Endothelial cell of umbilical vein (primary cell): ENCODE measurements around the gene RRM1. TPM values are rescaled to one million over a fixed set of nuclear protein-coding genes. Genes with fewer than 3 reads are reported as not detected.

Source experiments
- BruUV-seq: library from RNA; stranded (reverse); fragments of 400-500 nt; replicated peaks from 2 replicates; lab custom pipeline; 2021; lab: Mats Ljungman, UMichigan
- CTCF ChIA-PET: fragments of 300-600, 350-600 bp; sonication (Branson Sonifier 250); formaldehyde crosslinking; loops from one replicate; lab custom pipeline; 2021; ENCODE audit warnings: antibody characterized with exemption, inconsistent platforms; lab: Charles Lee
- POLR2A ChIA-PET: fragments of 300-600, 350-600 bp; sonication (Branson Sonifier 250); formaldehyde crosslinking; loops from one replicate; lab custom pipeline; 2021; ENCODE audit warnings: antibody characterized with exemption, inconsistent platforms; lab: Charles Lee
- DNase-seq: peaks from one replicate; pipeline ENCODE4 v3.0.0-alpha.2; 2011; ENCODE audit warnings: low read depth, low spot score
- FAIRE-seq: peaks from 2 replicates; lab custom pipeline; 2011; peaks lifted over from hg19 to GRCh38; lab: Jason Lieb, UNC
- H2AFZ ChIP-seq: 2 replicates; pipeline ENCODE4 v1.6.0; 2012; ENCODE audit warnings: low read depth, low read length, control low read depth, inconsistent platforms
- H3K27ac ChIP-seq: 2 replicates; pipeline ENCODE4 v1.5.1; 2011; ENCODE audit warnings: low read depth, mild to moderate bottlenecking, control low read depth, low read length, moderate library complexity; ENCODE audit not compliant: insufficient read depth
- H3K27me3 ChIP-seq, 2 experiments: 2 replicates each; pipeline versions ENCODE4 v1.6.0 to v1.6.1; 2011; ENCODE audit warnings: low read length in 2 of 2, mixed read lengths in 1 of 2; ENCODE audit not compliant: control insufficient read depth in 2 of 2, insufficient read depth in 2 of 2
- H3K36me3 ChIP-seq, 2 experiments: 2 replicates in 1 of 2; 3 replicates in 1 of 2; pipeline ENCODE4 v1.5.1; 2011; ENCODE audit warnings: low read length in 2 of 2, mild to moderate bottlenecking in 1 of 2, moderate library complexity in 1 of 2; ENCODE audit not compliant: control insufficient read depth in 2 of 2, insufficient read depth in 2 of 2; ENCODE audit errors: extremely low read depth in 1 of 2
- H3K4me1 ChIP-seq: 3 replicates; pipeline ENCODE4 v1.5.1; 2011; ENCODE audit warnings: mild to moderate bottlenecking, low read length; ENCODE audit not compliant: control insufficient read depth, insufficient read depth; ENCODE audit errors: extremely low read depth
- H3K4me2 ChIP-seq: 2 replicates; pipeline ENCODE4 v1.6.1; 2011; ENCODE audit warnings: low read length, control low read depth, mixed read lengths; ENCODE audit not compliant: insufficient read depth
- H3K4me3 ChIP-seq, 3 experiments: fragments of 200-600 bp in 1 of 3; sonication (generic), shearing (Covaris generic) in 1 of 3; replicated peaks in 1 of 3; 2 replicates each; pipeline ENCODE4 v1.5.1; 2011 to 2016; ENCODE audit warnings: control low read depth in 3 of 3, low read length in 3 of 3, mild to moderate bottlenecking in 2 of 3, inconsistent platforms in 1 of 3, low read depth in 1 of 3, moderate library complexity in 1 of 3; ENCODE audit not compliant: insufficient read depth in 1 of 3
- H3K79me2 ChIP-seq: 2 replicates; pipeline ENCODE4 v1.6.0; 2012; ENCODE audit warnings: low read length, inconsistent platforms; ENCODE audit not compliant: control insufficient read depth, insufficient read depth
- H3K9ac ChIP-seq: replicated peaks from 2 replicates; pipeline ENCODE3; 2011; ENCODE audit warnings: low read length, control low read depth; ENCODE audit not compliant: insufficient read depth; ENCODE audit errors: extremely low read depth
- H3K9me1 ChIP-seq: replicated peaks from 3 replicates; pipeline ENCODE4 v1.6.0; 2011; ENCODE audit warnings: mild to moderate bottlenecking, low read length; ENCODE audit not compliant: control insufficient read depth, insufficient read depth; ENCODE audit errors: extremely low read depth
- H3K9me3 ChIP-seq: replicated peaks from 2 replicates; pipeline ENCODE4 v1.5.1; 2012; ENCODE audit warnings: low read length, inconsistent platforms; ENCODE audit not compliant: control insufficient read depth, insufficient read depth
- H4K20me1 ChIP-seq: replicated peaks from 2 replicates; pipeline ENCODE3; 2011; ENCODE audit warnings: mild to moderate bottlenecking, low read length; ENCODE audit not compliant: control insufficient read depth, insufficient read depth; ENCODE audit errors: extremely low read depth
- CTCF ChIP-seq, 2 donors: IDR thresholded peaks; 1 replicate in 1 of 2; 2 replicates in 1 of 2; pipeline ENCODE4 v1.5.1; 2011; ENCODE audit warnings: low read length in 2 of 2, mild to moderate bottlenecking in 2 of 2, moderate library complexity in 2 of 2, control low read depth in 1 of 2, inconsistent platforms in 1 of 2, low read depth in 1 of 2; ENCODE audit not compliant: insufficient read depth in 1 of 2; ENCODE audit errors: extremely low read depth in 1 of 2
- EZH2 ChIP-seq: IDR thresholded peaks from 2 replicates; pipeline ENCODE4 v1.6.1; 2012; ENCODE audit warnings: borderline replicate concordance, low read depth, mild to moderate bottlenecking, moderate library complexity, low read length, inconsistent platforms; ENCODE audit not compliant: severe bottlenecking
- JUN ChIP-seq: IDR thresholded peaks from 2 replicates; pipeline ENCODE4 v1.6.1; 2011; ENCODE audit warnings: borderline replicate concordance, low read depth; ENCODE audit not compliant: insufficient read length, insufficient read depth
- POLR2A ChIP-seq: IDR thresholded peaks from 2 replicates; pipeline ENCODE4 v1.6.1; 2012; ENCODE audit warnings: low read depth, mild to moderate bottlenecking, control low read depth, low read length
- POLR2AphosphoS5 ChIP-seq: IDR thresholded peaks from 2 replicates; pipeline ENCODE4 v1.6.1; 2012; ENCODE audit warnings: low read depth, mild to moderate bottlenecking, control low read depth, low read length, moderate library complexity; ENCODE audit not compliant: insufficient read depth
- dilution Hi-C: fragments of 300-500 bp; cut with MboI; formaldehyde crosslinking; loops from one replicate; pipeline ENCODE4 v1.15.0; 2019; ENCODE audit warnings: low sequenced_read_pairs; ENCODE audit not compliant: extremely low pct_ligation_motif_present
- intact Hi-C: fragments of 100-400 bp; cut with micrococcal nuclease; formaldehyde crosslinking; loops from one replicate; pipeline ENCODE4 v1.10.0; 2022
- polyA plus RNA-seq, 4 experiments: library from polyadenylated mRNA; depleted of rRNA in 3 of 4; stranded (reverse) in 3 of 4; unstranded in 1 of 4; fragments of >200 nt; gene quantifications; 2 replicates each; pipeline versions ENCODE4 v1.2.1 to v1.2.3, GENCODE V29; 2011 to 2012; ENCODE audit warnings: missing spikeins in 1 of 4
- total RNA-seq: library from RNA; stranded (reverse); gene quantifications from 2 replicates; pipeline ENCODE4 v1.2.3, GENCODE V29; 2021

RRM1 gene
- total and polyA plus RNA-seq, 2 donors (not counting 3 experiments of a cell fraction or from before 2014, with no cell fraction given) = 55.3 to 112 TPM

- BruUV-seq = no TSS peak
- H3K36me3 ChIP-seq = no peaks in the 10 kb centered on the region
- peaks cover 0 to 3% of the 10 kb centered on the region in 2 experiments for H3K27me3 ChIP-seq
- no peaks in the 10 kb centered on the region for H3K4me1 ChIP-seq
- dilution Hi-C loops (no loop called here), intact Hi-C loops (loop anchor here (1.0 to 5.0 kb wide), 8 partner anchors 205 to 1195 kb away; partner anchors contain the start of genes OR51D1, OR51M1, TRIM21 and TRIM68)
- H3K9me3 ChIP-seq = no peaks in the 10 kb centered on the region
- H3K27ac ChIP-seq = peak overlapping the region; percentile 31
- POLR2A ChIA-PET = interaction anchor here (0.8 kb wide), 1 partner anchor 315 kb away, joined by 3 read pairs; no protein-coding TSS in a partner anchor
- TF ChIP-seq EZH2 (peak; percentile 32), POLR2AphosphoS5 (peak; percentile 34), JUN (no peak), CTCF (IDR thresholded peaks at IDR 0.05; ENCODE audit: extremely low read depth in 1 of 2, insufficient read depth in 1 of 2, low read depth in 1 of 2, low read length in 2 of 2) (peak; percentile 83 to 95), POLR2A (no peak)
- no peaks in the 10 kb centered on the region for H3K79me2 ChIP-seq
- DNase-seq (peak; percentile 83), FAIRE-seq (peak; percentile 83)
- H4K20me1 ChIP-seq = no peaks in the 10 kb centered on the region
- H3K4me2 ChIP-seq = peak overlapping the region; percentile 79
- peak overlapping the region; percentile 98 for H2AFZ ChIP-seq
- no peaks in the 10 kb centered on the region for H3K9me1 ChIP-seq
- peak overlapping the region; percentile 70 for H3K9ac ChIP-seq
- CTCF ChIA-PET = interaction anchor here (0.6 to 7.4 kb wide), 44 partner anchors 8 to 1177 kb away, joined by 3 to 255 read pairs (median 4); partner anchors contain the start of genes OR51D1, OR52K1, OR52M1 and STIM1
- H3K4me3 ChIP-seq = peak overlapping the region; percentile 52 to 65 (median 59)
Observed at GRCh38 chr11:4187055-4187988, 92.7 kb downstream of the RRM1 start.

Other genes with a start within 250 kb of the RRM1 start
- 30.9 and 32.7 TPM in 2 replicates for gene STIM1, start 239.1 kb upstream of the RRM1 start, total RNA-seq
- 33.4 and 34.2 TPM in 2 replicates for gene STIM1, start 239.1 kb upstream of the RRM1 start, polyA plus RNA-seq